CD14-positive monocyte (primary cell): ENCODE measurements around the gene ZDBF2. TPM values are rescaled to one million over a fixed set of nuclear protein-coding genes. Genes with fewer than 3 reads are reported as not detected.

Experiments
- DNase-seq, 3 donors: peaks; one replicate each; pipeline ENCODE4 v3.0.0-alpha.2; 2011 to 2022
- H2AFZ ChIP-seq: 2 replicates; pipeline ENCODE4 v1.6.0; 2012; ENCODE audit warnings: mild to moderate bottlenecking, low read depth, low read length, inconsistent platforms; ENCODE audit not compliant: insufficient read depth, poor library complexity, severe bottlenecking
- H3K27ac ChIP-seq, 2 donors: 1 replicate in 1 of 2; 2 replicates in 1 of 2; pipeline ENCODE4 v1.5.1; 2012 to 2013; ENCODE audit warnings: low read length in 2 of 2, control low read depth in 1 of 2, inconsistent platforms in 1 of 2, low read depth in 1 of 2, mild to moderate bottlenecking in 1 of 2
- H3K27me3 ChIP-seq, 2 donors: one replicate each; pipeline versions ENCODE4 v1.6.0 to v1.6.1; 2011 to 2013; ENCODE audit warnings: low read length in 2 of 2; ENCODE audit not compliant: control insufficient read depth in 2 of 2, insufficient read depth in 2 of 2
- H3K36me3 ChIP-seq, 2 donors: replicated peaks in 1 of 2; 1 replicate in 1 of 2; 2 replicates in 1 of 2; pipeline versions ENCODE4 v1.5.1 to v1.6.1; 2012 to 2013; ENCODE audit warnings: low read length in 2 of 2, control low read depth in 1 of 2, inconsistent platforms in 1 of 2, mild to moderate bottlenecking in 1 of 2; ENCODE audit not compliant: insufficient read depth in 2 of 2, control insufficient read depth in 1 of 2
- H3K4me1 ChIP-seq, 2 donors: 1 replicate in 1 of 2; 2 replicates in 1 of 2; pipeline versions ENCODE4 v1.5.1 to v1.6.1; 2012 to 2013; ENCODE audit warnings: low read length in 2 of 2, control low read depth in 1 of 2, inconsistent platforms in 1 of 2, mild to moderate bottlenecking in 1 of 2, moderate library complexity in 1 of 2; ENCODE audit not compliant: insufficient read depth in 2 of 2, control insufficient read depth in 1 of 2
- H3K4me2 ChIP-seq: replicated peaks from 2 replicates; pipeline ENCODE3; 2012; ENCODE audit warnings: low read length, moderate library complexity, mild to moderate bottlenecking; ENCODE audit not compliant: poor library complexity, severe bottlenecking; ENCODE audit errors: extremely low read depth
- H3K4me3 ChIP-seq, 3 experiments: fragments of 200-600 bp in 1 of 3; sonication (generic) in 1 of 3; replicated peaks in 1 of 3; 1 replicate in 2 of 3; 2 replicates in 1 of 3; pipeline ENCODE4 v1.5.1; 2011 to 2013; ENCODE audit warnings: low read length in 3 of 3, mild to moderate bottlenecking in 3 of 3, control low read depth in 2 of 3, low read depth in 2 of 3, inconsistent platforms in 1 of 3, moderate library complexity in 1 of 3
- H3K79me2 ChIP-seq: 2 replicates; pipeline ENCODE4 v1.6.0; 2012; ENCODE audit warnings: mild to moderate bottlenecking, control low read depth, inconsistent platforms, low read length, moderate library complexity; ENCODE audit not compliant: insufficient read depth
- H3K9ac ChIP-seq: 2 replicates; pipeline ENCODE4 v1.6.0; 2017; ENCODE audit warnings: low read length, mild to moderate bottlenecking; ENCODE audit not compliant: insufficient read depth, poor library complexity, severe bottlenecking
- H3K9me3 ChIP-seq, 2 donors: replicated peaks in 1 of 2; 1 replicate in 1 of 2; 2 replicates in 1 of 2; pipeline versions ENCODE4 v1.5.1 to v1.6.1; 2012 to 2013; ENCODE audit warnings: low read length in 2 of 2, control low read depth in 1 of 2; ENCODE audit not compliant: control insufficient read depth in 1 of 2, insufficient read depth in 1 of 2
- H4K20me1 ChIP-seq: 2 replicates; pipeline ENCODE4 v1.6.0; 2012; ENCODE audit warnings: mild to moderate bottlenecking, low read length, control low read depth, moderate library complexity; ENCODE audit not compliant: insufficient read depth
- H3K27ac Mint-ChIP-seq, 7 donors: one replicate each; pipeline ENCODE4 v1.8.0; 2020; ENCODE audit warnings: mild to moderate bottlenecking in 7 of 7, mixed read lengths in 7 of 7, moderate library complexity in 6 of 7, inconsistent platforms in 2 of 7
- H3K27me3 Mint-ChIP-seq, 3 donors: one replicate each; pipeline ENCODE4 v1.8.0; 2021 to 2022; ENCODE audit warnings: low read depth in 3 of 3, mild to moderate bottlenecking in 3 of 3, mixed read lengths in 3 of 3, moderate library complexity in 3 of 3, inconsistent platforms in 1 of 3
- H3K36me3 Mint-ChIP-seq, 2 donors: one replicate each; pipeline ENCODE4 v1.8.0; 2020; ENCODE audit warnings: mixed read lengths in 2 of 2, inconsistent platforms in 1 of 2, mild to moderate bottlenecking in 1 of 2
- H3K4me1 Mint-ChIP-seq: one replicate; pipeline ENCODE4 v1.8.0; 2020; ENCODE audit warnings: mild to moderate bottlenecking, mixed read lengths
- H3K4me3 Mint-ChIP-seq, 2 donors: one replicate each; pipeline ENCODE4 v1.8.0; 2020; ENCODE audit warnings: mild to moderate bottlenecking in 2 of 2, mixed read lengths in 2 of 2, moderate library complexity in 1 of 2
- H3K9me3 Mint-ChIP-seq, 7 donors: one replicate each; pipeline ENCODE4 v1.8.0; 2020 to 2022; ENCODE audit warnings: mixed read lengths in 7 of 7, mild to moderate bottlenecking in 6 of 7, moderate library complexity in 6 of 7, inconsistent platforms in 2 of 7
- CTCF ChIP-seq: fragments of 200-600 bp; IDR thresholded peaks from one replicate; pipeline ENCODE4 v1.8.0; 2022; ENCODE audit warnings: antibody characterized with exemption, mild to moderate bottlenecking
- WGBS: methylation state at CpG from one replicate; pipeline ENCODE4 v1.1.5; 2013; ENCODE audit warnings: missing lambda C conversion rate; ENCODE audit not compliant: insufficient coverage; 5-methylcytosine and 5-hydroxymethylcytosine counted together
- intact Hi-C, 2 donors: fragments of 100-400 bp; cut with micrococcal nuclease; formaldehyde crosslinking; loops; one replicate each; pipeline versions ENCODE4 v1.15.0 to v1.15.1; 2023
- polyA plus RNA-seq, 3 donors: library from polyadenylated mRNA; depleted of rRNA in 1 of 3; unstranded in 2 of 3; stranded (reverse) in 1 of 3; fragments of 300-500 nt in 2 of 3; fragments of >200 nt in 1 of 3; fragmentation: Illumina TruSeq in 2 of 3; gene quantifications; 1 replicate in 2 of 3; 2 replicates in 1 of 3; pipeline ENCODE4 v1.2.3, GENCODE V29; 2012 to 2021

The ZDBF2 gene
- polyA plus RNA-seq, 3 donors: 0.16 to 0.18 TPM; not detected in 1

- Histone ChIP-seq H3K36me3 (no peaks in the 10 kb centered on the region), H3K9ac (no peak overlapping the region), H3K4me2 (no peak overlapping the region), H2AFZ (no peak overlapping the region), H4K20me1 (no peaks in the 10 kb centered on the region), H3K9me3 (peaks cover 3 to 6% of the 10 kb centered on the region in 2 donors), H3K27me3 (no peaks in the 10 kb centered on the region), H3K79me2 (no peaks in the 10 kb centered on the region), H3K27ac (no peak overlapping the region), H3K4me1 (no peaks in the 10 kb centered on the region), H3K4me3 (no peak overlapping the region)
- no peak for TF ChIP-seq CTCF
- Mint-ChIP-seq H3K27me3 (peaks cover 0 to 3% (median 0%) of the 10 kb centered on the region in 3 donors), H3K36me3 (no peaks in the 10 kb centered on the region), H3K4me3 (no peak overlapping the region), H3K27ac (no peak overlapping the region), H3K4me1 (no peaks in the 10 kb centered on the region), H3K9me3 (peaks cover 0 to 9% (median 8%) of the 10 kb centered on the region in 7 donors)
- WGBS: 100% methylated on average over 1 of the region's 4 CpGs
- intact Hi-C loops: no loop called here
- no peak for DNase-seq
These were observed 49.0 kb downstream of the ZDBF2 start for GRCh38 chr2:206323486-206323885.

GRCh38 chr2:206324869-206325268, 50.4 kb downstream of the ZDBF2 start:
- Histone ChIP-seq H3K36me3 (no peaks in the 10 kb centered on the region), H3K9me3 (no peaks in the 10 kb centered on the region), H3K79me2 (no peaks in the 10 kb centered on the region), H3K4me1 (no peaks in the 10 kb centered on the region), H3K4me3 (no peak overlapping the region), H4K20me1 (no peaks in the 10 kb centered on the region), H2AFZ (no peak overlapping the region), H3K9ac (no peak overlapping the region), H3K27me3 (no peaks in the 10 kb centered on the region), H3K4me2 (no peak overlapping the region), H3K27ac (no peak overlapping the region)
- H3K9me3 Mint-ChIP-seq: peaks cover 0 to 4% (median 2%) of the 10 kb centered on the region in 7 donors
- DNase-seq: no peak
- 100% methylated on average over 2 of the region's 6 CpGs for WGBS
- H3K27me3 Mint-ChIP-seq: peaks cover 0 to 3% (median 0%) of the 10 kb centered on the region in 3 donors
- no peaks in the 10 kb centered on the region for H3K36me3 Mint-ChIP-seq
- no peak overlapping the region for H3K4me3 Mint-ChIP-seq
- no peaks in the 10 kb centered on the region for H3K4me1 Mint-ChIP-seq
- H3K27ac Mint-ChIP-seq: no peak overlapping the region
- intact Hi-C loops: no loop called here
- no peak for TF ChIP-seq CTCF
